DOHH2 (cell line): Measurements from ENCODE around the gene INPP4B.

Source experiments
- H3F3A ChIP-seq: fragments of 200-600 bp; sonication (generic), shearing (Covaris generic); 2 replicates; pipeline ENCODE4 v1.6.0; 2016; ENCODE audit warnings: antibody characterized with exemption, mild to moderate bottlenecking; ENCODE audit not compliant: control insufficient read depth, insufficient read depth
- H3K27ac ChIP-seq: fragments of 200-600 bp; sonication (generic); 2 replicates; pipeline ENCODE4 v1.5.1; 2014; ENCODE audit warnings: low read depth, mild to moderate bottlenecking, low read length, moderate library complexity
- H3K27me3 ChIP-seq: fragments of 200-600 bp; sonication (generic); 2 replicates; pipeline ENCODE4 v1.6.1; 2014; ENCODE audit warnings: mild to moderate bottlenecking, low read length, mixed read lengths; ENCODE audit not compliant: control insufficient read depth
- H3K36me3 ChIP-seq: fragments of 200-600 bp; sonication (generic); 2 replicates; pipeline ENCODE4 v1.6.1; 2014; ENCODE audit warnings: mild to moderate bottlenecking, low read length, moderate library complexity, mixed read lengths; ENCODE audit not compliant: control insufficient read depth
- H3K4me1 ChIP-seq: fragments of 200-600 bp; sonication (generic); 2 replicates; pipeline ENCODE4 v1.6.1; 2014; ENCODE audit warnings: mild to moderate bottlenecking, low read length, mixed read lengths; ENCODE audit not compliant: control insufficient read depth
- H3K4me2 ChIP-seq: fragments of 200-600 bp; sonication (generic); 2 replicates; pipeline ENCODE4 v1.6.0; 2014; ENCODE audit warnings: mild to moderate bottlenecking, low read length, moderate library complexity
- H3K4me3 ChIP-seq: fragments of 200-600 bp; sonication (generic); 2 replicates; pipeline ENCODE4 v1.5.1; 2014; ENCODE audit warnings: mild to moderate bottlenecking, low read length, mixed read lengths
- H3K79me2 ChIP-seq: fragments of 200-600 bp; sonication (generic); 2 replicates; pipeline ENCODE4 v1.6.1; 2014; ENCODE audit warnings: mild to moderate bottlenecking, low read length, mixed read lengths; ENCODE audit not compliant: control insufficient read depth
- H3K9me2 ChIP-seq: fragments of 200-600 bp; sonication (generic); replicated peaks from 2 replicates; pipeline ENCODE4 v1.6.1; 2014; ENCODE audit warnings: mild to moderate bottlenecking, low read length, mixed read lengths; ENCODE audit not compliant: control insufficient read depth
- H3K9me3 ChIP-seq: fragments of 200-600 bp; sonication (generic); 2 replicates; pipeline ENCODE4 v1.6.1; 2014; ENCODE audit warnings: antibody characterized with exemption, low read length, mixed read lengths; ENCODE audit not compliant: control insufficient read depth, insufficient read depth
- H4K20me1 ChIP-seq: fragments of 200-600 bp; sonication (generic); 2 replicates; pipeline ENCODE4 v1.6.0; 2014; ENCODE audit warnings: low read depth, mild to moderate bottlenecking, antibody characterized with exemption, low read length, moderate library complexity; ENCODE audit not compliant: control insufficient read depth, insufficient read depth
- EZH2phosphoT487 ChIP-seq: fragments of 200-600 bp; sonication (generic); IDR thresholded peaks from 2 replicates; pipeline ENCODE4 v1.6.1; 2017; ENCODE audit warnings: borderline replicate concordance, mild to moderate bottlenecking, antibody characterized with exemption, low read length, moderate library complexity, mixed read lengths
- TF ChIP-seq, protein P1 (sequence below): fragments of 200-600 bp; sonication (generic); IDR thresholded peaks from one replicate; pipeline ENCODE4 v1.5.1; 2014; ENCODE audit warnings: antibody characterized with exemption, mild to moderate bottlenecking, low read depth, low read length; ENCODE audit not compliant: poor library complexity, severe bottlenecking

INPP4B gene

DNA sequence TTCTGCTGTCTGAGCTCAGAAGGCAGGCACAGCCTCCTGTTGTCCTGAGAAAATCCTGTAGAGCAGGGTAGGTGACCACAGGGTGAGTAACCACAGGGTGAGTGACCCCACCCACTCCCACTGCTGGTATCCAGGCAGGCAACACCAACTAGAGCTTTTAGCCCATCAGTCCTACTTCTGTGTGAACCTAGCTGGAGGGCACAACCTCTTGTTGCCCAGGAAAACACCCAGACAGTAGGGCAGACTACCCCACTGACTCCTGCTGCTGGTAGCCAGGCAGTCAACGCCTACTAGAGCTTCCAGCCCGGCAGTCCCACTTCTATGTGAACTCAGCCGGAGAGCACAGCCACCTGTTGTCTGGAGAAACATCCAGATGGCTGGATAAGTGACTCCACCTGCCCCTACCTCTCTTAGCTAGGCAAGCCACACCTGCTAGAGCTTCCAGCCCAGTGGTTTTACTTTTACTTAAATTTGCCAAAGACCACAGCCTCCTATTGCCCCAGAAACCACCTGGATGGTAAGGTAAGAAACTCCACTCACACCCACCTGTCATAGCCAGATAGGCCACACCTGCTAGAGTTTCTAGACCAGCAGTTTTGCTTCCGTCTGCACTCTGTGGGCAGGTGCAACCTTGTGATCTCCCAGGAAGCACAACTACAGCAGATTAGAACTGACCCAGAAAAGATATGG, 371.6 kb downstream of the INPP4B start:
- Histone ChIP-seq H3K4me1 (no peaks in the 10 kb centered on the region), H3K79me2 (no peaks in the 10 kb centered on the region), H4K20me1 (no peaks in the 10 kb centered on the region), H3K27me3 (no peaks in the 10 kb centered on the region), H3K27ac (no peak overlapping the region), H3K4me3 (no peak overlapping the region), H3K9me2 (no peaks in the 10 kb centered on the region), H3K9me3 (peaks cover 3% of the 10 kb centered on the region; the same call in 1 of the 2 replicates), H3F3A (no peaks in the 10 kb centered on the region), H3K4me2 (no peak overlapping the region), H3K36me3 (no peaks in the 10 kb centered on the region)
- TF ChIP-seq EZH2phosphoT487, result no peak
- TF ChIP-seq, protein P1, sequence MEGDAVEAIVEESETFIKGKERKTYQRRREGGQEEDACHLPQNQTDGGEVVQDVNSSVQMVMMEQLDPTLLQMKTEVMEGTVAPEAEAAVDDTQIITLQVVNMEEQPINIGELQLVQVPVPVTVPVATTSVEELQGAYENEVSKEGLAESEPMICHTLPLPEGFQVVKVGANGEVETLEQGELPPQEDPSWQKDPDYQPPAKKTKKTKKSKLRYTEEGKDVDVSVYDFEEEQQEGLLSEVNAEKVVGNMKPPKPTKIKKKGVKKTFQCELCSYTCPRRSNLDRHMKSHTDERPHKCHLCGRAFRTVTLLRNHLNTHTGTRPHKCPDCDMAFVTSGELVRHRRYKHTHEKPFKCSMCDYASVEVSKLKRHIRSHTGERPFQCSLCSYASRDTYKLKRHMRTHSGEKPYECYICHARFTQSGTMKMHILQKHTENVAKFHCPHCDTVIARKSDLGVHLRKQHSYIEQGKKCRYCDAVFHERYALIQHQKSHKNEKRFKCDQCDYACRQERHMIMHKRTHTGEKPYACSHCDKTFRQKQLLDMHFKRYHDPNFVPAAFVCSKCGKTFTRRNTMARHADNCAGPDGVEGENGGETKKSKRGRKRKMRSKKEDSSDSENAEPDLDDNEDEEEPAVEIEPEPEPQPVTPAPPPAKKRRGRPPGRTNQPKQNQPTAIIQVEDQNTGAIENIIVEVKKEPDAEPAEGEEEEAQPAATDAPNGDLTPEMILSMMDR, result no peak

DNA sequence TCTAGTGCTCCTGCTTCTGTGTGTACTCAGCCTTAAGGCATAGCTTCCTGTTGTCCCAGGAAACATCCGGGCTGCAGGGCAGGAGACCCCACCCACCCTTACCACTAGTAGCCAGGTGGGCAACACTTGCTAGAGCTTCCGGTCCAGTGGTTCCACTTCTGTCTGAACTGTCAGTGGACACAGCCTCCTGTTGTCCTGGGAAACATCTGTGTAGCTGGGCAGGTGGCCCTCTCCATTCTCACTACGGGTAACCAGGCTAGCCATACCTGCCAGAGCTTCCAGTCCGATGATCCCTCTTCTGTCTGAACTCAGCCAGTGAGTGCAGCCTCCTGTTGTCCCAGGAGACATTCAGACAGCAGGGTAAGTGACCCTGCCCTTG, 372.2 kb downstream of the INPP4B start:
- no peak for TF ChIP-seq EZH2phosphoT487
- TF ChIP-seq, protein P1, result no peak
- H3K36me3 ChIP-seq, result no peaks in the 10 kb centered on the region
- H3K9me3 ChIP-seq, result peaks cover 3% of the 10 kb centered on the region; the same call in 1 of the 2 replicates
- no peak overlapping the region for H3K4me2 ChIP-seq
- no peak overlapping the region for H3K27ac ChIP-seq
- no peaks in the 10 kb centered on the region for H4K20me1 ChIP-seq
- no peaks in the 10 kb centered on the region for H3F3A ChIP-seq
- H3K79me2 ChIP-seq, result no peaks in the 10 kb centered on the region
- H3K9me2 ChIP-seq, result no peaks in the 10 kb centered on the region
- no peaks in the 10 kb centered on the region for H3K27me3 ChIP-seq
- H3K4me3 ChIP-seq, result no peak overlapping the region
- no peaks in the 10 kb centered on the region for H3K4me1 ChIP-seq

DNA sequence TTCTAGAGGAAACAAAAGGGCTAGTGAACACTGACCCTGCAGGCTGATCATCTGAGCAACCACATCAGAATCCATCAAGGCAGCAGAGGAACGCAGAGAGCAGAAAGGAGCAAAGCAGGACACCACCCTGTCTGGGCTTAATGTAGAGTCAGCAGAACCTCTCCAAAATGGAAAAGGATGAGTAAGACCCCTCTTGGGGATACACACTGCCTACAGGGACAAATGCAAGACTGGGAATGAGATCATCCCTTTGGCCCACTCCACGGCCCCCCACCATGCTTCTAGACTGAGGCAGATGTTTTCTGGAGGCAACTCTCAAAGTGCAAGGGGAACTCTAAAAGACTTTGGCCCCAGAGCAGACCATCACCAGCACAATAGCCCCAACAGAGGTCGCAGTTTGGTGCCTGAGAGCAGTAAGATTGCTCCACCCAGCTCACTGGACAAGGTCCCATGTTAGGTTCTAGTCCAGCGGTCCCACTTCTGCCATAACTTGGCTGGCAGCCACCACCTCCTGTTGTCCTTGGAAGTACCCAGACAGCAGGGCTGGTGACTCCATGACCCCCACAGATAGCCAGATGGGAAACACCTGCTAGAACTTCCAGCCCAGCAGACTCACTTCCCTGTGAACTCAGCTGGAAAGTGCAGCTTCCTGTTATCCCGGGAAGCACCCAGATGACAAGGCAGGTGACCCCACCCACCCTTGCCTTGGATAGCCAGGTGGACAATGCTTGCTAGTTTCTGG, 372.7 kb downstream of the INPP4B start:
- no peaks in the 10 kb centered on the region for H3K79me2 ChIP-seq
- no peaks in the 10 kb centered on the region for H3K4me1 ChIP-seq
- H3K9me2 ChIP-seq, result no peaks in the 10 kb centered on the region
- H3K9me3 ChIP-seq, result peaks cover 3% of the 10 kb centered on the region; the same call in 1 of the 2 replicates
- no peaks in the 10 kb centered on the region for H3F3A ChIP-seq
- no peak overlapping the region for H3K4me2 ChIP-seq
- H3K4me3 ChIP-seq, result no peak overlapping the region
- no peak overlapping the region for H3K27ac ChIP-seq
- TF ChIP-seq, protein P1, result no peak
- TF ChIP-seq EZH2phosphoT487, result no peak
- H3K36me3 ChIP-seq, result no peaks in the 10 kb centered on the region
- H3K27me3 ChIP-seq, result no peaks in the 10 kb centered on the region
- H4K20me1 ChIP-seq, result no peaks in the 10 kb centered on the region
